Hepatocyte (in vitro differentiated cells): Measurements from ENCODE around the gene DUXB. TPM values are rescaled to one million over a fixed set of nuclear protein-coding genes. Genes with fewer than 3 reads are reported as not detected.

ENCODE experiments used
- DNase-seq: peaks from one replicate; pipeline ENCODE4 v3.0.0-alpha.2; 2016; ENCODE audit warnings: low spot score
- H2AFZ ChIP-seq: fragments of 200-600 bp; sonication (generic); 2 replicates; pipeline ENCODE4 v1.6.0; 2016; ENCODE audit warnings: antibody characterized with exemption, mild to moderate bottlenecking
- H3K27ac ChIP-seq: fragments of 200-600 bp; sonication (generic); 2 replicates; pipeline ENCODE4 v1.5.1; 2016; ENCODE audit warnings: mild to moderate bottlenecking
- H3K27me3 ChIP-seq: fragments of 200-600 bp; sonication (generic); 2 replicates; pipeline ENCODE4 v1.6.1; 2016
- H3K36me3 ChIP-seq: fragments of 200-600 bp; sonication (generic); replicated peaks from 2 replicates; pipeline ENCODE4 v1.5.1; 2016; ENCODE audit warnings: low read depth; ENCODE audit not compliant: insufficient read depth
- H3K4me1 ChIP-seq: fragments of 200-600 bp; sonication (generic); 2 replicates; pipeline ENCODE4 v1.5.1; 2016; ENCODE audit warnings: mild to moderate bottlenecking, moderate library complexity; ENCODE audit not compliant: insufficient read depth
- H3K4me2 ChIP-seq: fragments of 200-600 bp; sonication (generic); 2 replicates; pipeline ENCODE4 v1.6.0; 2016
- H3K4me3 ChIP-seq: fragments of 200-600 bp; sonication (generic); 2 replicates; pipeline ENCODE4 v1.5.1; 2016; ENCODE audit warnings: mild to moderate bottlenecking
- H3K79me2 ChIP-seq: fragments of 200-600 bp; sonication (generic); 2 replicates; pipeline ENCODE4 v1.6.0; 2017; ENCODE audit warnings: mild to moderate bottlenecking
- H3K9me2 ChIP-seq: fragments of 200-600 bp; sonication (generic); replicated peaks from 2 replicates; pipeline ENCODE4 v1.6.0; 2017; ENCODE audit warnings: mild to moderate bottlenecking; ENCODE audit not compliant: insufficient read depth
- H3K9me3 ChIP-seq: fragments of 200-600 bp; sonication (generic); 2 replicates; pipeline ENCODE4 v1.5.1; 2016; ENCODE audit warnings: low read depth, mild to moderate bottlenecking
- H4K20me1 ChIP-seq: fragments of 200-600 bp; sonication (generic); 2 replicates; pipeline ENCODE4 v1.6.0; 2016; ENCODE audit warnings: mild to moderate bottlenecking; ENCODE audit not compliant: insufficient read depth, poor library complexity, severe bottlenecking
- EZH2 ChIP-seq: fragments of 200-600 bp; sonication (generic); IDR thresholded peaks from 2 replicates; pipeline ENCODE4 v1.6.1; 2016; ENCODE audit warnings: antibody characterized with exemption, mild to moderate bottlenecking, borderline replicate concordance
- EZH2phosphoT487 ChIP-seq: fragments of 200-600 bp; sonication (generic); IDR thresholded peaks from one replicate; pipeline ENCODE4 v1.6.1; 2018; ENCODE audit warnings: antibody characterized with exemption, mild to moderate bottlenecking, low read depth, moderate library complexity; ENCODE audit not compliant: unreplicated experiment, severe bottlenecking
- WGBS: methylation state at CpG from one replicate; pipeline ENCODE4 v1.1.6; 2016; ENCODE audit warnings: low lambda C conversion rate; ENCODE audit errors: missing lambda C conversion rate; 5-methylcytosine and 5-hydroxymethylcytosine counted together
- polyA plus RNA-seq: library from polyadenylated mRNA; unstranded; fragments of >200 nt; fragmentation: Nextera tagmentation; extraction: Ambion mirVana; gene quantifications from 2 replicates; pipeline ENCODE4 v1.2.1, GENCODE V29; 2016
- small RNA-seq: library from RNA; depleted of rRNA; stranded (forward); fragments of <200 nt; gene quantifications from one replicate; pipeline ENCODE3, GENCODE V24; 2014
- total RNA-seq: library from RNA; depleted of rRNA; stranded (reverse); fragments of >200 nt; gene quantifications from 2 replicates; pipeline ENCODE4 v1.2.3, GENCODE V29; 2014
- TF ChIP-seq, protein P1 (sequence below): fragments of 200-600 bp; sonication (generic); IDR thresholded peaks from 2 replicates; pipeline ENCODE4 v1.5.1; 2016; ENCODE audit warnings: antibody characterized with exemption, mild to moderate bottlenecking; ENCODE audit not compliant: poor library complexity

Gene DUXB
- total and polyA plus RNA-seq, 2 experiments from 2014 or later = not detected

- Histone ChIP-seq H3K9me2 (no peaks in the 10 kb centered on the region), H3K36me3 (no peaks in the 10 kb centered on the region), H3K4me2 (peak overlapping the region; percentile 92)
Observed at GRCh38 chr16:75647112-75647491, 54.2 kb downstream of the DUXB start.

DNA sequence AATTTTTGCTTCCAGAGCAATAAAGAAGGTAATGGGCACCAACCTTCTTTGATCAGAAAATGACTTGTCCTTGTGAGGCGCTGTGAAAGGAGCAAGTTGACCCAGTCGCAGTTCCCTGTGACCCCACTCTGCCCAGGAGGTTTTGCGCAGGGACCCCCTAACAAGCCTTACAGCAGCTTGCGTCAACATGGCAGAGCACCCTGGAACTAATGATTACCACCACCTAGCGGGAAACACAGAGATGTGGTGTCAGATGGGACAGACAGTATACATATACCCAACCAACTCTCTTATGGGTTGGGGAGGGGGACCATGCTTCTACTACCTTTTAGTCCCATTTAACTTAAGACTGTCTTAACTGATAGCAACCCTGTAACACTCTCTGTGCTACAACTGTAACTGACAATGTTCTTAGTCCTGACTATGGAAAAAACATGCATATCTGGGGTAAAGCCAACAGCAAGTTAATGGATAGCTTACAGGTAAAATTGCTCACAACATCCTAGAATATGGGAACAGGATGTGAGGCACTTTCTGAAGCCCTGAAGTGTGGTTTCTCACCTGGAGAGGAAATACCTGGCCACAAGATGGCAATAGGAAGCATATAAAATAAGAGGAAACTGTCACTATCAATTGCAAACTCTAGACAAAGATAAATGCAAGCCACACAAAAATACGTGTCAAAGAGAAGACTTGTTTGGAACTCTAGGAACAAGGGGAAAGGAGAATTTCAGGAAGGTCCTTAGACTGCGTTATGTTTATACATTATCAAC lies 56.8 kb downstream of the DUXB start:
- Histone ChIP-seq H3K9me3 (no peaks in the 10 kb centered on the region), H2AFZ (no peak overlapping the region), H3K4me3 (no peak overlapping the region), H3K9me2 (no peaks in the 10 kb centered on the region), H3K79me2 (peaks cover 67% of the 10 kb centered on the region), H3K36me3 (no peaks in the 10 kb centered on the region), H3K27ac (no peak overlapping the region), H3K27me3 (no peaks in the 10 kb centered on the region), H3K4me2 (no peak overlapping the region), H4K20me1 (peaks cover 28% of the 10 kb centered on the region), H3K4me1 (no peaks in the 10 kb centered on the region)
- WGBS = 89% methylated on average over 7 of the region's 7 CpGs
- no peak for DNase-seq
- TF ChIP-seq, protein P1, sequence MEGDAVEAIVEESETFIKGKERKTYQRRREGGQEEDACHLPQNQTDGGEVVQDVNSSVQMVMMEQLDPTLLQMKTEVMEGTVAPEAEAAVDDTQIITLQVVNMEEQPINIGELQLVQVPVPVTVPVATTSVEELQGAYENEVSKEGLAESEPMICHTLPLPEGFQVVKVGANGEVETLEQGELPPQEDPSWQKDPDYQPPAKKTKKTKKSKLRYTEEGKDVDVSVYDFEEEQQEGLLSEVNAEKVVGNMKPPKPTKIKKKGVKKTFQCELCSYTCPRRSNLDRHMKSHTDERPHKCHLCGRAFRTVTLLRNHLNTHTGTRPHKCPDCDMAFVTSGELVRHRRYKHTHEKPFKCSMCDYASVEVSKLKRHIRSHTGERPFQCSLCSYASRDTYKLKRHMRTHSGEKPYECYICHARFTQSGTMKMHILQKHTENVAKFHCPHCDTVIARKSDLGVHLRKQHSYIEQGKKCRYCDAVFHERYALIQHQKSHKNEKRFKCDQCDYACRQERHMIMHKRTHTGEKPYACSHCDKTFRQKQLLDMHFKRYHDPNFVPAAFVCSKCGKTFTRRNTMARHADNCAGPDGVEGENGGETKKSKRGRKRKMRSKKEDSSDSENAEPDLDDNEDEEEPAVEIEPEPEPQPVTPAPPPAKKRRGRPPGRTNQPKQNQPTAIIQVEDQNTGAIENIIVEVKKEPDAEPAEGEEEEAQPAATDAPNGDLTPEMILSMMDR = peak; percentile 34
- no peak for TF ChIP-seq EZH2

More at GRCh38 chr16:75647112-75647491, 54.2 kb downstream of the DUXB start:
- TF ChIP-seq, protein P1 = no peak
- TF ChIP-seq EZH2 = no peak
- no peak for TF ChIP-seq EZH2phosphoT487
- no peaks in the 10 kb centered on the region for H3K27me3 ChIP-seq
- under 1% methylated on average over 18 of the region's 18 CpGs for WGBS
- peaks cover 18% of the 10 kb centered on the region for H3K4me1 ChIP-seq
- peak overlapping the region; percentile 76 for H2AFZ ChIP-seq
- peak overlapping the region; percentile 76 for H3K4me3 ChIP-seq
- H4K20me1 ChIP-seq = peaks cover 51% of the 10 kb centered on the region
- H3K27ac ChIP-seq = peak overlapping the region; percentile 82
- no peaks in the 10 kb centered on the region for H3K9me3 ChIP-seq
- H3K79me2 ChIP-seq = peaks cover 86% of the 10 kb centered on the region
- no peak for DNase-seq

Small RNA genes lying within 50 kb of the gene (small RNA-seq; reads per million reads assigned to genes)
- not detected for gene RN7SL520P

Other genes with a start within 250 kb of the DUXB start
- 42.1 and 43.6 TPM in 2 replicates for gene TMEM170A, start 236.8 kb downstream of the DUXB start, total RNA-seq
- gene TMEM170A, start 236.8 kb downstream of the DUXB start, polyA plus RNA-seq = 15.0 and 21.1 TPM in 2 replicates
- gene CHST6, start 206.0 kb downstream of the DUXB start, total RNA-seq = 0.32 and 0.33 TPM in 2 replicates
- gene CHST6, start 206.0 kb downstream of the DUXB start, polyA plus RNA-seq = 0.16 and 0.37 TPM in 2 replicates
- 0.32 TPM in 1 of 2 replicates, not detected in the other for gene CHST5, start 165.4 kb downstream of the DUXB start, total RNA-seq
- gene CHST5, start 165.4 kb downstream of the DUXB start, polyA plus RNA-seq = not detected in 2 replicates
- 5.4 and 14.2 TPM in 2 replicates for gene TMEM231, start 145.2 kb downstream of the DUXB start, total RNA-seq
- 3.5 and 7.1 TPM in 2 replicates for gene TMEM231, start 145.2 kb downstream of the DUXB start, polyA plus RNA-seq
- 106 and 143 TPM in 2 replicates for gene GABARAPL2, start 135.1 kb downstream of the DUXB start, total RNA-seq
- 211 and 232 TPM in 2 replicates for gene GABARAPL2, start 135.1 kb downstream of the DUXB start, polyA plus RNA-seq
- gene ADAT1, start 78.2 kb downstream of the DUXB start, total RNA-seq = 29.5 and 37.9 TPM in 2 replicates
- 16.1 and 21.2 TPM in 2 replicates for gene ADAT1, start 78.2 kb downstream of the DUXB start, polyA plus RNA-seq
- 120 and 126 TPM in 2 replicates for gene KARS1, start 53.8 kb downstream of the DUXB start, total RNA-seq
- 86.6 and 112 TPM in 2 replicates for gene KARS1, start 53.8 kb downstream of the DUXB start, polyA plus RNA-seq
- gene TERF2IP, start 53.7 kb downstream of the DUXB start, total RNA-seq = 48.9 and 50.2 TPM in 2 replicates
- gene TERF2IP, start 53.7 kb downstream of the DUXB start, polyA plus RNA-seq = 75.2 and 78.5 TPM in 2 replicates
- gene CPHXL2, start 24.5 kb downstream of the DUXB start, total RNA-seq = not detected in 2 replicates
- not detected in 2 replicates for gene CPHXL2, start 24.5 kb downstream of the DUXB start, polyA plus RNA-seq
- not detected in 2 replicates for gene CPHXL, start 25.0 kb upstream of the DUXB start, total RNA-seq
- gene CPHXL, start 25.0 kb upstream of the DUXB start, polyA plus RNA-seq = not detected in 2 replicates